Stimulated activated CD4-positive, alpha-beta T cell treated with anti-CD3 and anti-CD28 coated beads, Interleukin-1b, Interleukin-23, amount 100 ng/mL, for 48 hours (primary cell): ENCODE data around the gene COL4A2.

Experiments
- DNase-seq: peaks from one replicate; pipeline ENCODE4 v3.0.0-alpha.2; 2020

Gene COL4A2

DNA sequence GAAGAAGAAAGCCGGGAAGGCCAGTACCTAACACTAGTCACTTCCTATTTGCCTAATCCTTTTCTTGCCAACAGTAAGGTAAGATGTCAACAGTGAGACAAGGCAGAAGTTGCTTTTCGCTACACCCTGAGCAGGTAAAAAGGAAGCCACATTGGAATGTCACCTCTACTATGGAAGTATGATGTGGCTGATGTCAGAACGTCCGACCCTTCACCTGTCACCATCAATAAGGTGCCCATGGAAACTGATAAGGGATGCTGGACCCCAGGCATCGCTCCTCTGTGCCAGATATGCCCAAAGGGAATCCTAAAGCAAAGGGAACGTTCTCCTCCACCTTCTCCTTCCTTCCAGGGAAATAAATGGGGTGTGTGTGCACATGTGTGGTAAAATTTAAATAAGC is 34.4 kb upstream of the COL4A2 start:
- DNase-seq, result no peak

DNA sequence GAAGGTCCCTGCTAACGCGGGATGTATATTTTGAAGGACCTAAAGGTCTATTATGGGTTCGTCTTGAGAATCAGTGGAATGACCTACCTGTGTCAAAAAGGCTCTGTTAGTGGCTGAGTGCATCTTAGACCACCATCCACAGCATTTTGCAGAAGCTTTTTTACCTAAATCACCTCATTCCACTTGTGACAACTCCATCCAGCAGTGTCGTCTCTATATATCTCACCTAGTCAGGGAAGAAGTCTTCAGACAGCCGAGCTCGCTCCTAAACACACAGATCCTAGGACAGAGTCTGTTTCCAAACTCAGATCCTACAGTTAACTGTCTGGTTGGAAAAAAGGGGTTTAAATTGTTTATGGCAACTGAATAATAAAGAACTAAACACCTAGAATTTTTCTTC is 33.8 kb upstream of the COL4A2 start:
- DNase-seq, result no peak

DNA sequence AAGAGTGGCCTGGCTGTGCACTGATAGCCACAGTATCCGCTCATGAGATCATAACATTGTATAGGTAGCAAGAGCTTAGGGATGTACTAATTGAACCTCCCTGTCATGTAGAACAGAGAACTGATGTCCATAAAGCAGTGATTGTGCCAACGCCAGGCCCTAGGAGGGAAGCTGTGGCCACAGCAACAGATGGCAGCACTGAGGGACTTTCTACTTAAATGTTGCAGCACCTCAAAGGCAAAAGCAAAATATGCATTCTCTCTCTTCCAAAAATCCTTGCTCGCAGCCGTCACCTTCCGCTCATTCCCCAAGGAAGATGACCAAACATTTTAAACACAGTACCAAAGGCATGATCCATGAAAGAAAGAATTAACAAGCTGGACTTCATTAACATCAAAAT is 32.4 kb upstream of the COL4A2 start:
- no peak for DNase-seq

DNA sequence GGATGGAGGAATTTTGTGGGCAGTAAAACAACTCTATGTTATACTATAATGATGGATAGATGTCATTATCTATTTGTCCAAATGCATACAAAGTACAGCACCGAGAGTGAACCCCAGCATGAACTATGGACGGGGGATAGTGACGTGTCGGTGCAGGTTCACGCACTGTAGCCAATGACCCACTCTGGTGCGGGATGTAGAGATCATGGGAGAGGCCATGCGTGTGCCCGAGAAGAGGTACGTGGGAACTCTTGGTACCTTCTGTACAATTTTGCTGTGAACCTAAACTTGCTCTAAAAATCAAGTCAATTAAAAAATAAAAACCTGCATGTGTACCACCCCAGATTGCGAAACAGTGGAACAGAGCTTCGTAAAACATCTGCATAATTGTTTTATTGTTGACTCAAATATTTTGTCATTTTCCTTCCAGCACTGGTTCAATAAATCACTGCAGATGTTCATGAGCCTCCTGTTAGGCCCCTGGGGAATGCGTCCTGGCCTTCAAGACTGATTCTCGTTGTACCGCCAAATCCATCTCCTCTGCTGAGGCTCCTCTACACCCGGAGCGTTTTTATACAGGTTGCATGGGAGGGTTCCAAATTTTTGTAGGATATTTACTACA is 31.0 kb upstream of the COL4A2 start:
- no peak for DNase-seq

DNA sequence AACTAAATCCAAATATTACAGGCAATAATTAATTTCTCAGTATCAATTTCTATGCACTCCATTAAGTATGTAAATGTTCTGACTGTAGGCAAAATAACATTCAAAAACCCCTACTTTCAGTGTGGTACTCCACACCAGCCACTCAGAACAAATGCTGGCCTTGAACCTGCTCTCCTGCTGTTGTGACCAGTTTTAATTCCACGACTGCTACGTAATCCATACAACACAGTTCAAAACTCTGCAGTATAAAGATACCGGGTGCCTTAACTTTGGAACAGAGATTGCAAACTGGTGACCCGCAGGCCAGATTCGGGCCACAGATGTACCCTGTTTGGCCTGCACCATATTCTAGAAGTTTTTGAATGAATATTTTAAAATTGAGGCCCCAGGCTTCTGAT is 30.5 kb upstream of the COL4A2 start:
- DNase-seq, result no peak

DNA sequence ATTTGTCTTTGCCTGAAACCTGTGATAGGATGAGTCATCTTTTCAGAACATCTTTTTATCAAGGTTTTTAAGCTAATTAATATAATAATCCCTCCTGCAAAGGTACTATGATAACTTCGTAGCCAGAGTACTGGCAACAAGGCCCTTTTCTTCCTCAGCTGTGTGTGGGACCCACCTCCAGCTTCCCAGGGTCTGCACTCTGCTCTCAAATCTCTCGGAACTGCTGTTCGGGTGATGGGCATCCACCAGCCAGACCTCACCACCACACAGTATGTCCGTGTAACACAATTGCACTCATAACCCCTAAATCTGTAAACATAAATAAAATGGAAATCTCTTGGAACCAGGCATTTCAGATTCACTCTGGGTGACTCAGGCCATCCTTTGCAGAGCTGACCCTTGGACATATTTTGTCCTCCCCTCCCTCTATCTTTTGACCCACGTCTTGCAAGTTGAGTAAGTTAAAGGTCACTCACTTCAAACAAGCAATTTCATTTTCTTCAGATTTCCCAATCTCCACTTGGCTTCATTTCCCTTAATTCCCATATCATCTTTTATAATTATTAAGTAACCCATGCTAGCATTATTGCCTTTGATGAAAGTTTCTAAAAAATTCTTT is 29.6 kb upstream of the COL4A2 start:
- no peak for DNase-seq

DNA sequence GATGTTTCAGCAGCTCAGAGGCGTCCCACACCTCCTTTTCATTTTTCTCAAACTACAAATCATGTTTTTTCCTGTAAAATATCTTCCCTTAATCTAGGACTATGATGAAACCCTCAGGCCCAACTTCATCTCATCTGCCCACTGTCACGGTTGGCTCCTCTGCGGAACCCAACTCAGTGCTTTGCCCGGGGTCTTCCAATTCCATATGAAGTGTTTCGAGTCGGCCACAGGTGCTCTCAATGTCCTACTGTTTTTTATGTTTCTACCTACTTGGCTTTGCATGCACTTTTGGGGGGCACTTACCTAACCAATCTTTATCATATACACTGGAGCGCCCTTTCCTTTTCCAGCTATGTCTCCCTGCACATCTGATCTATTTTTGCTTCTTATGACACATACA is 28.2 kb upstream of the COL4A2 start:
- DNase-seq, result no peak

DNA sequence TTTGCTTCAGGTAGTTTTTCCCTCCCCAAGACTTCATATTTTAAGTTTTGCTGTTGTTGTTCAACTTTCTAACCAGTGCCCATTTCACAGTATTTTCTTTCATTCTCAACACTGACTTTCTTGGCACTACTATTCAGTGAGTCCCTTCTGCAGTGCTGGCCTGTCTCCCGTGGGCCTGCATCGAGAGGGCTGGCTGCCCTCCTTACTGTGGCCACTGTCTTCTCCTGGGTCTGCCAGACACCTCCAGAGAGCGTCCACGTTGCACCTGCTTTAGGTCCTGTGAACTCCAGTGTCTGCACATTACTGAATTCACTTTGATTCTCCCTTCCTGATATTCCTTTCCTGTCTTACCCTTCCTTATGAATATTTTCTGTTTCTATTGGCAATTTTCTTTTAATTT is 27.4 kb upstream of the COL4A2 start:
- DNase-seq, result no peak

DNA sequence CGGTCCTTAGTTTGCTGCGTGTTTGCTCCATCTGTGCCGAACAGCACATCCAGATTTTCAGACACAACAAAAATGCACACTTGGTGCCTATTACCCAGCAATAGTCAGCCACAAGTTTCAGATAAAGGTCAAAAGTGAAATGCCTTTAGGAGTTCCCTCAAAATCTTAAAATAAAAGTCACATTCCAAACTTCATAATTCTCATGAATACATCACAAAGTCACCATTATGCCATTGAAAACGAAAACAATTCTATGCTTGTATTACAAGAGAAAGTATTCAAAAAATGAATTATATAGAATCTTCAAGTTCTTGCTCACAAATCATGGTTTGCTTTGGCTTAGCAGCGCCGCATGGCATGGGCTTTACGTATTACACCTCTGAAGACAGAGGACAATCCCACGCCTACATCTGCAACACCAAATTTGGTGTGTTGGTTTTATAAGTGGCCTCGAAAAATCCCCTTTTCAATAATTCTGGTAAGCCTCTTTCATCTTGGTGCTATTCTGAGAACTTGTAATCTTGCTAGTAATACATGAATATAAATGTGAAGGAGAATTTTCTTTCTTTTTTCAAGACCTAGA is 26.8 kb upstream of the COL4A2 start:
- DNase-seq, result no peak

DNA sequence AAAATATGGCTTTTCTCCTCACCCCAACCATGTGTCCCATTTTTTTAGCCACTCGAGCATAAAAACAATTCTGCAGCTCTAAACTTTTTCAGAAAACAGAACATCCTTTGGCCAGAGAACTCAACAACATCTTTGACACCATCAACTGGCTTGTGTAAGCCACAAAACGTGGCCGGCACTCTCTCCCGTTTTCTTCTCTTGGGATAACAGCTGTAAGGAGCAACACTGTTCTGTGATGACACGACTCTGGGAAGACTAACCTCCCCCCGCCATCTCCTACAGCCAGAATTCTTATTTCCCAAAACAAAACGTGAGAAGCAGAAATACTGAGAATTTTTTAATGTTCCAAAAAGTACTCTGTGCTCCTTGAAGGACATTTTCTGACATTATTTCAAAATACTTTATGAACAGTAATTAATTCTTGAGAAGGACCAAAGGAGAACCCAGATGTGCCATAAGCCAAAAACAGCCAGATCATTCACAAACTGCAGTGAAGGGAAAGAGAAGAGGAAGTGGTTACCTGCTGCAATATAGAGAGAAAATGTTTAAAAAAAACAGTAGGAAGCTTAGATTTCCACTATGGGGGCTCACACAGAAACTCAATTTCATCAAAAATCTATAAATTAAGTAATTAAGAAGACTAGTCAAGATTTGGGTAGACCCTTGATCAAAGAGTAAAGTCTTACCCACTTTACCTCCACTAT is 25.9 kb upstream of the COL4A2 start:
- no peak for DNase-seq

DNA sequence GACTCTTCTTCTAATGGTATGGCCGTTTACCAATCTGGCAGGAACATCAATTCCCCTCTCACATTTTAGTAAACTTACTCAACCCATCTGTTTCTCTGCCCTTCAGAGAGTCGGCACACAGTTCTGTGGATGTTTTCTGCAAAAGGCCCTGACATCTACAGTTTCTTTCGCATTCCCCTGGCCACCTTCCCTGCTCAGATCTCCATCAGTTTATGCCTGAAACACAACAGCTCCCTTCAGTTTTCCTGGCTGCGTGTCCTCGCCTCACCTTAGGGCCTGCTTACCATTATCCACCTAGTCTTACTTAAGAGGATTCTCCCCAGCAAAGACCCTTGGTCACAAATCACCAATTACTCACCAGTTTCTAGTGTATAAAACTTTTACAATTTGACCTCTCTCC is 25.3 kb upstream of the COL4A2 start:
- DNase-seq, result no peak

DNA sequence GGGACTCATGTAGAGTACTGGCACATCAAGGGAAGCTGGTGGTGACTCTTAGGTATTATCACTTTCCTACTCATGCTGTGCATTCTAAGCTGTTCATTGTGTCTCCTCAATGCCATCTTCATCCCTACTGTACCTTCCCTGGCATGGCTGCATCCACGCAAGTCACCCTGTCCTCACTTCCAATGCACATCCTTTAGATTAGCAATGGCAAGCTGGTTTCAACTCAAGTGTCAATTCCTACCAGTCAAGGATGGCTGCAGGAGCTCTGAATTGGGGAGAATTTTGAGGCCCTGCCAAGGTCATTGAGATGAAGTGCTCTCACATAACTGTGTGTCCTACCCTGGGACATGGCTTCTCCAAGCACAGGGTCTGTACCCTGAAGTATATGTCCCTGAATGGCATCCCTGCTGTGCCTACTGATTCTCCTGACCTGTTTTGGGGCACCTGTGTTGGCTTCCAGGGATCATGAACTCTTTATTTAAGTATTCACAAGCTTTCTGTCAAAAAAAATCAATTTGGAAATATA is 24.7 kb upstream of the COL4A2 start:
- DNase-seq, result no peak

DNA sequence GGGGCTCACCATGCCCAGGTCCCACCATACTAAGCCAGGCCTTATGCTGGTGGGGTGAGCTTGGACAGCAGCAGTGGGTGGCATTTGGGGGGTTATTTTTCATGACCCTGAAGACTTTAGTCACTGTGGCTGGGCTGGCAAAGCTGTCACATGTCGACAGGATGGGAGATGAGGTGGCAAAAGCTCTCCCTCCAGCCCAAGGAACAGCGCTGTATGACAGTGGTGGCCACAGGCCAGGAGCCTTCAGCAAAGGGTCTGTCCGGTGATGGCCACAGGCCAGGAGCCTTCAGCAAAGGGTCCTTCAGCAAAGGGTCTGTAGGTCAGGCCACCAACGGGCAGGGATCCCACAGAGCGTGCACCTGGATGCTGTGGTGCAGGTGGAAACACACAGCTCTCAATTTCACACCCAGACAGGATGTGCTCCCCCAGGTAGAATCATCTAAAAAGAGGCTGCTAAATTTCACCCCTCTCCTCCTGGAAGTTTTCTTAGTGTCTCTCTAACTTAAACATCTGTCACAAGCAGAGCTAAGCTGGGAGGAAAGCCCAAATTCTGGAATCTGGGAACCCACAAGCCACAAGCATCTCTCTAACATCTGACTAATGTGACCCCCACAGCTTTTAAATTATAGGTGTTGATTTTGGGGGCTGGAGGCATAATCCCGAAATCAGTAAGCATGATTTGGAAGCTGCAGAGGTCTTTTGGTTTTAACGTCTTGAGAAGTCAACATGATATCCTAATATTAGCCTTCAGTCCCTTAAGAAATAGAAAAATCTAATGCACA is 23.2 kb upstream of the COL4A2 start:
- no peak for DNase-seq

DNA sequence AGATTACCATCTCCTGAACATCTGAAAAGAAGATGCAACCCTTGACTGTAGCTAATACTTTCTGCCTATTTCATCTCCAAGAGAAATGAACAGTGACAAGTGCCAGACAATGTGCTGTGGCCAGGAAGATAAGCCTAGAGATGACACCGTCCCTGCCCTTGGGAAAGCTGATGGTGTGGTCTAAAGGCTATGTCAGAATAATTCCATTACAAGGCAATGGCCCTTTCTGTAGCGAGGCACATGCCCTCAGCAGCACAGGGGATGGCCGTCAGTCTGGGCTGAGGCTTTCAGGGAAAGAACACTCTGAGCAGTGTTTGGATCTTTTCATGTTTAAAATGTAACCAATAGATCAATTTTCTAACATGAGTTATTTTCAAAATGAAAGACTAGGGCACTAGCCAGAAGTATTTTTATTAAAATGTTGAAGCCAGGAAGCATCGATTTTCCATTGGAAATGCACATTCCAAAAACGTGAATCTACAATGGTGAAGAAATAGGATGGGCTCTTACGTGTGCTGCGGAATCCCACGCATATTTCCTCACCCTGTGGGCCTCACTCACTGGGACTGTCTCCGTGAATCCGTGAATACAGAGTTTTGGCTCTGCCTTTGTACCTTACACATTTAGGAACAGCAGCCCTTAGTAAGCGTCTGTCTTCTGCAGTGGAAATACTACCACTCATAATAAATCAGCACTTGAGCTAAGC is 22.2 kb upstream of the COL4A2 start:
- DNase-seq, result no peak

DNA sequence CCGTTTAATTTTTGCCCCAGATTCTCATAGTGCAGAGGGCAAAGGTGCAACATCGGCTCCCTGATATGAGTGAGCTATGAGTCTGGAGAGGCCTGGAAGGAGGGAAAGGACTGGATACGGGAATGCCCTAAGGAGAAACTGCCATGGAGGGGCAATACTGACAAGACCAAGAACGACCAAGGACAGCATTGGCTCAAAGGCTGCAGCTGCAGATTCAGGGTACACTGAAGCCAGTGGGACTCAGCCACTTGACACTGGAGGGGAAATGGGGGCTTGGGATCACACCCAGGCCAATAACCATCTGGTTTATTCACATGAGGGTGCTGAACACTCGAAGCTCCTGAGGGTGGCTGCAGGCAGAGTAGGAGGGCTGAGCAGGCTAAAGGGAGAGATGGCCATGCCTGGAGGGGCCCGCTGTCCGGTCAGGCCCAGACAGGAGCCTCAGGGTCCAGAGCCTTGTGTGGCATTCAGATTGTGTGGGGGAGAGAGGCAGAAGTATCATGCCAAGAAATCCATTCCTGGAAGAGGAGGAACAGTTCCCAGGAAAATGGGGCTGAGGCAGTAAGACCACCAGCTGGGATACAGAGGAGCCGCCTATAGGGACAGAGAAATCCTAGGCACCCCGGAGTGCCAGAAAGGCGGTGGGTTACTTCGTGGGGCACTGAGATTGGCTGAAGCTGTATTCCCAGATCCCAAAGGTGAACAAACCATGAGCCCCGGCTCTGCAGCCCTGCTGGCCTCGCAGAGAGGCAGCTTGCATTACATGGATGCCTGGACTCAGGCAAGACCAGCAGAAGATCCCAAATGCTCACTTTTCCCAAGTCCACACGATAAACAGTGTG is 20.9 kb upstream of the COL4A2 start:
- DNase-seq, result no peak

DNA sequence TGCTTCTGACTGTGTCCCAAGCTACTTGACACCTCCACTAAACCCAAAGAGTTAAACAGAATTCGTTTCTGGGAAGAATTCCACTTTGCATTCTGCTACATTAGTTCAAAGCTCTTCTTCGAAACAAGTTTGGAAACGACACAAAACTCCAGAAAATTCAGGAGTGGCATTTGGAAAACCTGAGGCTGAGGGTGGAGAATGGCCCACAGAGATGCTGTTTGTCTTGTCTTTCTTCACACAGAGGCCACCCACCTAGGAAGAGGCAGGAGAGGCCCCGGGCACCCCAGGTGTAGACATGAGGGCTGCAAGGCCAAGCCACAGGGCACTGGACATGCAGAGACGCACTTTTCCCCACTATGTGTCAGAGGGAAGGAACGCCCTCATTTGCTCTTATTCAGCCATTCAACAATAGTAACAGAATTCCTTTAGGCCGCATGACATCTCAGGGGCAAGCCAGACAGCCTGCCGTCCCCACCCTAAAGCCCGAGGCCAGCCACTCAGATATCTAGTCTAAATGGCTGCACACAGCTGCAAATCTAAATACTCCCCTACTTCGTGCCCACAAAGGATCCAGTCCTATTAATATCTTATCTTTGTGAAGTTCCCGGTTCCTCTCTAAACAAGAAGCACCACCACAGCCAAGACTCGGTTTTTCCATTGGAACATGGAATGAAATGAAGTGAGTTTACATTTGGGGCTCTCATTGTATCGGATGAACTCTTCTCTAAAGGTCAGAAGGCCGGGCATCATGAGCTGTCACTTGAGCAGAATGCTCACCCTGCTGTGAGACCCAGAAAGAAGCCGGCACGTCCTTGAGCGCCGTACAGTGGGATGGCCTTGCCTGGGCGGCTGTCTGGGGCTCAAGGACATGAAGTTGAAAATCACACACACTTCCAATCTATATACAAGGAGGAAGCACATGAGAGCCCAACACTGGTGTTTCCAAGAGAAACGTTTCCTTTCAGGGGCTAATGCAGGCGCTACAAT is 20.0 kb upstream of the COL4A2 start:
- DNase-seq, result no peak

DNA sequence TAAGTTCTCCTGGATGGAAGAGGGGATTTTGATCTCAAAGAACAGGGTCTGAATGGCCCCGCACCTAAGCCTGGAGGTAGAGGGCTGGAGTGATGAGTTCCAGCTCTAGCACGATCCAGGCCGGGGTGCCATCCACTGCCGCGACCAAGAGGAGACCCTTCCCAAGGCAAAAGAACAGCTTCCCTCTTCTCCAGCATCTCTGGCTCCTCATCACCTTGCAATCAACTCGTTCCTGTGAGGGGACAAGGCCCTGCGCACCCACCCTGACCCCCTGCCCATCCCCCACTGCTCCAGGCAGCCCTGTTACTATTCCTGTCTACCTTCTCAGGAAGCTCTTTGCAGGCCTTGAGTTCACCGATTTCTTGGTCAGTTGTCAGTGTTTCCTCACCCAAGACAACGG is 17.9 kb upstream of the COL4A2 start:
- no peak for DNase-seq

DNA sequence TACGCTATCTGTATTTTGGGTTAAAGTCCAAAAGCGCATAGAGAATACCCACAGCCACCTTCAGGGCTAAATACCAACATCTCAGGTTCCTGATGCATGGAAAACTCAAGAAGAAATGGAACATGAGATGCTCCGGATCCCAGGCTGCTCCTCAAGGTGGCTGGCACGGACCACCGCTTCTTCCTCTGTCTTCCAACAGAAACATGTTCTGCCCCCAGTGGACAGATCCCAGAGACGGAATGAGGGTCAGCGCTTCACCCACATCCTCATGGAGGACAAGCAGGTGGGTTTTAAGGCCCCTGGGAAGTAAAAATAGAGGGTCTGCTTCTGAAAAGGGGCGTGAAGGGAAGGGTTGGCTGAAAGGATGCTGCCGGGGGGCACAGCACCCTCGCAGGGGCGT is 17.4 kb upstream of the COL4A2 start:
- DNase-seq, result no peak

DNA sequence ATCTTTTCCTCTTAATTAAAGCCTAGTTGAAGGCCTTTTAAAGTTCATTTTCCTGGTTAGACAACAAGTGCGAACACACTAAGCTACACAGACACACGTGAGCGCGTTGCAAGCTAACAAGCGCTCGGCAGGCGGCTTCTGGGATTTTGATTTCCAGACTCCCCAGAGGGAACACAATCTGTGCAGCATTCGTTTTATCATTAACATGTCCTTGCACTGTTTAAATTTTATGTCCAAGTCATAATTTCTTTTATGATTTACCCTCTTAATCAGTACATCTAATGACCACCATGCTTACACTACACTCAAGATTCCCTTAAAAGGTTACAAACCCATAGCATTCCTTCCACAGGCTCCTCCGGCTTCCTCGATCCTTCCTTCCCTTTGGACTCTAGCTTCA is 16.9 kb upstream of the COL4A2 start:
- no peak for DNase-seq

DNA sequence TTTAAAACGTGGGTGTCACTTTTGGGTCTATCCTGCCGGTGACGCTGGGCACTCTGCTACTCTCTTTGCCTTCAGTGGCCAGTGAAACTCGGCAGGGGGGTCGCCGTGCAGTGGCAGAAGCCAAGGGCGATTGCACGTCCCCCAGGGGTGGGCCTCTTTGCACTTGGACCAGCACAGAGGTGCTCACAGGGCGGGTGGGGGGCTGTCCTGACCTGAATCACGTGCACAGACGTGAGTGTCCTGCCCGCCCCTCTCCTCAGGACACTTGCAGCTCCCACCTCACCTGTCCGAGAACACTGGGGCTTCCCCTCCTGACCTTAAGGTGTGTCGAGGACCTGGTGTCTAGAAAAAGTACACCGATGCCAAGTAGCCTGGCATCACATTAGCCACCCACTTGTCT is 16.3 kb upstream of the COL4A2 start:
- no peak for DNase-seq
